Gastrocnemius medialis (tissue), 4 donors: Measurements from ENCODE around the gene ZNF335.

Source experiments
- CTCF ChIP-seq, 5 experiments: fragments of 450-650 bp in 3 of 5; fragments of 200-600 bp in 2 of 5; sonication (generic) in 2 of 5; IDR thresholded peaks in 4 of 5; conservative IDR thresholded peaks in 1 of 5; 1 replicate in 4 of 5; 2 replicates in 1 of 5; pipeline ENCODE4 v1.5.1; 2016 to 2019; ENCODE audit warnings: antibody characterized with exemption in 5 of 5, mild to moderate bottlenecking in 3 of 5, moderate library complexity in 3 of 5
- POLR2A ChIP-seq, 2 donors: fragments of 450-650 bp; IDR thresholded peaks; one replicate each; pipeline ENCODE4 v1.6.1; 2017; ENCODE audit warnings: antibody characterized with exemption in 2 of 2, mild to moderate bottlenecking in 2 of 2, moderate library complexity in 2 of 2

- TF ChIP-seq POLR2A (IDR thresholded peaks at IDR 0.05), result no peak
- TF ChIP-seq CTCF (IDR thresholded peaks at IDR 0.05 in 4 of 5, conservative IDR thresholded peaks at IDR 0.05 in 1 of 5), result no peak
Observed at GRCh38 chr20:45924391-45925261, 47.4 kb downstream of the ZNF335 start.
